Amygdala (tissue), 56 donors: ENCODE measurements around the gene DIAPH1.

Experiments used
- DNase-seq, 56 donors: peaks; one replicate each; lab custom pipeline; 2025; lab: John Stamatoyannopoulos, UW

DIAPH1 gene

GRCh38 chr5:141489841-141490240 lies 129.0 kb downstream of the DIAPH1 start:
- DNase-seq = peak in 1 of 56 donors; percentile 14

- DNase-seq = peak in 42 of 56 donors; percentile 35 to 86 (median 66)
These were observed 129.9 kb downstream of the DIAPH1 start, which contains the start of gene PCDHGC5 for GRCh38 chr5:141488591-141489561. PCDHGC5 (plus strand) TSS chr5:141489081; CDS start chr5:141489241, 160 bp downstream.

- no peak for DNase-seq
These were observed 131.7 kb downstream of the DIAPH1 start for GRCh38 chr5:141487131-141487530.

- no peak for DNase-seq
These were observed 132.7 kb downstream of the DIAPH1 start for GRCh38 chr5:141486091-141486490.

GRCh38 chr5:141485321-141486055 lies 133.3 kb downstream of the DIAPH1 start:
- no peak for DNase-seq

- DNase-seq = peak in 20 of 56 donors; percentile 24 to 61 (median 52)
These were observed 134.0 kb downstream of the DIAPH1 start, which contains the start of gene PCDHGC4 for GRCh38 chr5:141484641-141485311. PCDHGC4 (plus strand) TSS chr5:141485030; CDS start chr5:141485174, 144 bp downstream.

- DNase-seq = no peak
These were observed 134.5 kb downstream of the DIAPH1 start for GRCh38 chr5:141484310-141484640.

GRCh38 chr5:141483902-141484301 lies 134.9 kb downstream of the DIAPH1 start:
- DNase-seq = no peak

- no peak for DNase-seq
These were observed 139.0 kb downstream of the DIAPH1 start for GRCh38 chr5:141479776-141480175.

- no peak for DNase-seq
These were observed 140.4 kb downstream of the DIAPH1 start for GRCh38 chr5:141478321-141478945.

GRCh38 chr5:141477815-141478214 lies 141.0 kb downstream of the DIAPH1 start:
- no peak for DNase-seq

GRCh38 chr5:141477044-141477575 lies 141.7 kb downstream of the DIAPH1 start:
- no peak for DNase-seq

GRCh38 chr5:141476132-141476911 lies 142.5 kb downstream of the DIAPH1 start:
- DNase-seq = peak in 10 of 56 donors; percentile 29 to 59 (median 46)

GRCh38 chr5:141475625-141476131 lies 143.1 kb downstream of the DIAPH1 start, which contains the start of gene PCDHGC3:
PCDHGC3 (plus strand) TSS chr5:141475966; CDS start chr5:141476117, 151 bp downstream.
- DNase-seq = peak in 52 of 56 donors; percentile 41 to 92 (median 79)

GRCh38 chr5:141465351-141465750 lies 153.4 kb downstream of the DIAPH1 start:
- no peak for DNase-seq
